Right atrium auricular region (tissue), 2 donors: ENCODE data around the gene UGT1A10. TPM values are rescaled to one million over a fixed set of nuclear protein-coding genes. Genes with fewer than 3 reads are reported as not detected.

Source experiments
- DNase-seq: peaks from one replicate; pipeline ENCODE4 v3.0.0-alpha.2; 2019; ENCODE audit warnings: low spot score
- H3K27ac ChIP-seq, 2 donors: fragments of 200-600 bp; sonication (generic); 1 replicate in 1 of 2; 2 replicates in 1 of 2; pipeline ENCODE4 v1.5.1; 2016 to 2019
- H3K27me3 ChIP-seq, 2 donors: fragments of 200-600 bp; sonication (generic); one replicate each; pipeline versions ENCODE4 v1.5.1 to v1.6.0; 2017 to 2019
- H3K36me3 ChIP-seq: fragments of 200-600 bp; sonication (generic); one replicate; pipeline ENCODE4 v1.5.1; 2016
- H3K4me1 ChIP-seq, 2 donors: fragments of 200-600 bp; sonication (generic); one replicate each; pipeline versions ENCODE4 v1.5.1 to v1.6.0; 2017 to 2019
- H3K4me3 ChIP-seq, 2 donors: fragments of 200-600 bp; sonication (generic); 1 replicate in 1 of 2; 2 replicates in 1 of 2; pipeline ENCODE4 v1.5.1; 2017 to 2019; ENCODE audit warnings: mild to moderate bottlenecking in 1 of 2, moderate library complexity in 1 of 2
- H3K9me3 ChIP-seq, 2 donors: fragments of 200-600 bp; sonication (generic); one replicate each; pipeline ENCODE4 v1.5.1; 2019
- total RNA-seq, 2 donors: library from RNA; depleted of rRNA; stranded (reverse); fragments of >200 nt; gene quantifications; one replicate each; pipeline ENCODE4 v1.1.0, GENCODE V29; 2016
- TF ChIP-seq, protein P1 (sequence below), 2 donors: fragments of 200-600 bp; sonication (generic); IDR thresholded peaks; one replicate each; pipeline ENCODE4 v1.5.1; 2019; ENCODE audit warnings: antibody characterized with exemption in 2 of 2

Gene UGT1A10
- total RNA-seq, 2 donors from 2014 or later = not detected

DNA sequence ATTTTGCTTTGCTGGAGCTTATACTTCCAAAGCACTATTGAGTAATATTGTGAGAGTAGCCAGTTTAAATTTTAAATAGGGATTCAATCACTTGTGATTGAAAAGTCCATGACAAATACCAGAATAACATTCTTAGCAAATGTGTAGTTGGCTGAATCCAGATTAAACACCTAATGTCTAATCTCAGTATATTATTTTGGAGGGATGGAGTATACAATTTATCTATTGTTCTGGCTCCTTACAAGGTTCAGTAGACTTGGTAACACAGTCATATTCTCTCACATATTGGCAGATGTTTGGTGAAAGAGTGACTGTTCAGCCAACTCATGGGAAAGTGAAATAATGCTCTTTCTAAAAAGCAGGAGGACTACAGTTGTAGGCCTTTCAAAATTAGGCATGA, 37.6 kb downstream of the UGT1A10 start:
- TF ChIP-seq, protein P1, sequence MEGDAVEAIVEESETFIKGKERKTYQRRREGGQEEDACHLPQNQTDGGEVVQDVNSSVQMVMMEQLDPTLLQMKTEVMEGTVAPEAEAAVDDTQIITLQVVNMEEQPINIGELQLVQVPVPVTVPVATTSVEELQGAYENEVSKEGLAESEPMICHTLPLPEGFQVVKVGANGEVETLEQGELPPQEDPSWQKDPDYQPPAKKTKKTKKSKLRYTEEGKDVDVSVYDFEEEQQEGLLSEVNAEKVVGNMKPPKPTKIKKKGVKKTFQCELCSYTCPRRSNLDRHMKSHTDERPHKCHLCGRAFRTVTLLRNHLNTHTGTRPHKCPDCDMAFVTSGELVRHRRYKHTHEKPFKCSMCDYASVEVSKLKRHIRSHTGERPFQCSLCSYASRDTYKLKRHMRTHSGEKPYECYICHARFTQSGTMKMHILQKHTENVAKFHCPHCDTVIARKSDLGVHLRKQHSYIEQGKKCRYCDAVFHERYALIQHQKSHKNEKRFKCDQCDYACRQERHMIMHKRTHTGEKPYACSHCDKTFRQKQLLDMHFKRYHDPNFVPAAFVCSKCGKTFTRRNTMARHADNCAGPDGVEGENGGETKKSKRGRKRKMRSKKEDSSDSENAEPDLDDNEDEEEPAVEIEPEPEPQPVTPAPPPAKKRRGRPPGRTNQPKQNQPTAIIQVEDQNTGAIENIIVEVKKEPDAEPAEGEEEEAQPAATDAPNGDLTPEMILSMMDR (IDR thresholded peaks at IDR 0.05) = no peak
- no peaks in the 10 kb centered on the region for H3K9me3 ChIP-seq
- H3K4me3 ChIP-seq = no peak overlapping the region
- H3K27ac ChIP-seq = no peak overlapping the region
- DNase-seq = no peak
- H3K4me1 ChIP-seq = no peaks in the 10 kb centered on the region
- no peaks in the 10 kb centered on the region for H3K27me3 ChIP-seq
- H3K36me3 ChIP-seq = no peaks in the 10 kb centered on the region

DNA sequence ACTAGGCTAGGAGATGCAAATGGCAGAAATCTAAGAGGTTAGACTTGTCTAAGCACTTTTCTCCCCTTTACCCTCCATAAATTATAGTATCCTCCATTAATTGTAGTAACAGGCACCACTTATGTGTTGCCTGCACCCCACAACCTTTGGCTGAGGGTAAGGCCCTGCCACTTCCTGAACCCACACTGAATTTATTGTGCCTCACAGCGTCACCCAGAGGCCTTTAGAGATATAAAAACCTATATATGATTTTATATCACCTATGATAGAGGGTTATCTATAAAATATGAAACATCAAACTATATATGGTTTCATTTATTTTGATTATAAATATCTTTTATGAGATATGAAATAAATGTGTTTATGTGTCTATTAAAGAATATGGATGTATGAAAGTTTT, 38.1 kb downstream of the UGT1A10 start:
- Histone ChIP-seq H3K4me1 (no peaks in the 10 kb centered on the region), H3K27me3 (no peaks in the 10 kb centered on the region), H3K9me3 (no peaks in the 10 kb centered on the region), H3K27ac (no peak overlapping the region), H3K36me3 (no peaks in the 10 kb centered on the region), H3K4me3 (no peak overlapping the region)
- no peak for DNase-seq
- TF ChIP-seq, protein P1 (IDR thresholded peaks at IDR 0.05) = no peak

DNA sequence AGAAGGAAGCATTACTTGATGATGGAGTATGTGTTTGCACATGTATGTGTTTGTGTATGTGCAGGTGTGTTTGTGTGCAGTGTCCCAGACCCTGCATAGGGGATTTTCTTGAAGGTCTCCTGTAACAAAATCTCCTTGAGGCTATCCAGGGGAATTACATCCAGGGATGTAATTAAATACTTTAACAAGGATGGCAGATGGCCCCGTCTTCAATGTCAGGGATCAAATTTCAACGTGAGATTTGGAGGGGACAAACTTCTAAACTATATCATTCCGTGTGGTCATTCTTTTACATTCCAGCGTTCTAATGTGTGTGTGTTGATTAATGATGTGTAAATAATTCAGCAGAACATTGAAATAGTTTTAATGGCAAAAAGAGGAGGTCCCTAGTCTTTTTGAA, 38.7 kb downstream of the UGT1A10 start:
- no peak for DNase-seq
- Histone ChIP-seq H3K27me3 (no peaks in the 10 kb centered on the region), H3K27ac (no peak overlapping the region), H3K9me3 (no peaks in the 10 kb centered on the region), H3K4me1 (no peaks in the 10 kb centered on the region), H3K4me3 (no peak overlapping the region), H3K36me3 (no peaks in the 10 kb centered on the region)
- TF ChIP-seq, protein P1 (IDR thresholded peaks at IDR 0.05) = no peak

DNA sequence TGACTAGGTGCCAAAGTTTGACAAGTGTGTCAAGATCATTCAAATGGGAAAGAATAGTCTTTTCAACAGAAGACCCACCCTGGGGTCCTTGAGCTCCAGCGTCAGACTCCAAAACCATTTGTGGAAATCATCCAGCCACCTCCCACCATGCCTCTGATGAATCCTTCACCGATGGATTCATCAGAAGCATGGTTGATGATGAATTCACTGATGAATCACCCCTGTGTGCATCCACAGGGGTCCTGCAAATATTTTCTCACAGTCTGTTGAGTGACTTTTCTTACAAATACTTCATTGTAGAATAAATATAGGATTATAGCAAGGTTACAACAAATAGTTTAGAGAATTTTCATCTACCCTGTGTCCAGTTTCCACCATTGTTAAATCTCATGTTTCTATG, 39.8 kb downstream of the UGT1A10 start:
- TF ChIP-seq, protein P1 (IDR thresholded peaks at IDR 0.05) = no peak
- Histone ChIP-seq H3K36me3 (no peaks in the 10 kb centered on the region), H3K4me3 (no peak overlapping the region), H3K4me1 (no peaks in the 10 kb centered on the region), H3K27me3 (no peaks in the 10 kb centered on the region), H3K9me3 (no peaks in the 10 kb centered on the region), H3K27ac (no peak overlapping the region)
- no peak for DNase-seq

DNA sequence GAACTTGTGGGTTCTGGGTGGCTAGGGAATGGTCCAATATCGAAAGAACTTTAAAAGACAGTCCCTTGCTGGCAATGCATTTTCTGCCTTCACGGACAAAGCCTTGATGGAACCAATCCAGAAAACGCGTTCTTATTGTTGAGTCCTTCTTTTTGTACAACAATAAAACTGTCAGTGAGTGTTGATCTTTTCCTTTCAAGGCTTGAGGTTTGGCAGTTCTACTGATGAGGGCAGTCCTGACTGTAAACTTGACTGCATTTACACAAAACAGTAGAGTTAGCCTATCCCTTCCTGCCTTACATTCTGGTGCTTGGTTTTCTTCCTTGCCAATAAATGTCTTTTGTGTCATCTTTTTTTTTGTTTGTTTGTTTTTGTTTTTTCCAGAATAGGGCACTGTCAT, 42.9 kb downstream of the UGT1A10 start:
- Histone ChIP-seq H3K4me1 (no peaks in the 10 kb centered on the region), H3K27me3 (no peaks in the 10 kb centered on the region), H3K36me3 (no peaks in the 10 kb centered on the region), H3K4me3 (no peak overlapping the region), H3K27ac (no peak overlapping the region), H3K9me3 (no peaks in the 10 kb centered on the region)
- TF ChIP-seq, protein P1 (IDR thresholded peaks at IDR 0.05) = no peak
- no peak for DNase-seq

DNA sequence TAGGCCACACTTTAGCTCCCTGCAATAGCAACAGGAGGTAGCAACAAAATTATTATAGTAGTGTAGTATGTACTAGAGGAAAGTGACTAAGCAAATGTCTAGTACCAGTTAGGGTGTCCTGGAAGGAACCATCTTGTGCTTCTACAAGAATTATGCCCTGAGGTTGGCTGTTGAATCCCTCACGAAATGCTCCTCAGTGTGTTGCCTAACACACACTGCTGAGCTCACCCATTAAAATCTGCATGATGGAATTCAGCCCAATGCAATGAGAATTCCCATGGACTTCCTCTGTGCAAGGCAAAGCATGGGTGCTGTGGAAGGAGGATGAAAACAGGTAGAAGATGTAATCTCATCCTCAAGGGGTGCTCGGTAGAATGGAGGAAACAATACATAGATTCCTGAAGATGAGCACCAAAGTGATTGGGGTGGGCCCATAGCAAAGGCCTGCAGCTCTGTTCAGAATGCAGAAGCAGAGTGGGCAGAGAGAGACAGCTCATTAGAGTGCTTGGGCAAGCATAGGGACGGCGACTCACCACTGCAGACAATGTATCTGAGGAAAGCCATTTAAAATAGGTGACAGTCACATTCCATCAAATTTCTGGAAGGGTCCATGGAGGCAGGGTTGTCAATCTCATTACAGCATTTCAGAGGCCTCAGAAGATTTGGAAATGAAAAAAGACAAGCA, 44.3 kb downstream of the UGT1A10 start:
- no peak overlapping the region for H3K4me3 ChIP-seq
- no peaks in the 10 kb centered on the region for H3K36me3 ChIP-seq
- H3K27me3 ChIP-seq = no peaks in the 10 kb centered on the region
- H3K9me3 ChIP-seq = no peaks in the 10 kb centered on the region
- no peak for DNase-seq
- H3K4me1 ChIP-seq = no peaks in the 10 kb centered on the region
- H3K27ac ChIP-seq = no peak overlapping the region
- TF ChIP-seq, protein P1 (IDR thresholded peaks at IDR 0.05) = no peak
